Left ventricle myocardium inferior (tissue), 1 donor: Measurements from ENCODE around the gene RAP1B. TPM values are rescaled to one million over a fixed set of nuclear protein-coding genes. Genes with fewer than 3 reads are reported as not detected.
A peak's percentile ranks its signal among the peaks of the same experiment; 100 is the strongest.

Source experiments
- DNase-seq: peaks from one replicate; pipeline ENCODE4 v3.0.0-alpha.2; 2020
- H3K27ac ChIP-seq: fragments of 200-600 bp; replicated peaks from 2 replicates; pipeline ENCODE4 v1.8.0; 2021
- H3K27me3 ChIP-seq: fragments of 200-600 bp; 2 replicates; pipeline ENCODE4 v1.8.0; 2021; ENCODE audit warnings: low read depth
- H3K36me3 ChIP-seq: fragments of 200-600 bp; 2 replicates; pipeline ENCODE4 v1.8.0; 2021
- H3K4me1 ChIP-seq: fragments of 200-600 bp; 2 replicates; pipeline ENCODE4 v1.8.0; 2021
- H3K4me3 ChIP-seq: fragments of 200-600 bp; 2 replicates; pipeline ENCODE4 v1.8.0; 2021; ENCODE audit warnings: mild to moderate bottlenecking, moderate library complexity
- H3K9me3 ChIP-seq: fragments of 200-600 bp; replicated peaks from 2 replicates; pipeline ENCODE4 v1.8.0; 2021
- intact Hi-C: fragments of 100-400 bp; cut with micrococcal nuclease; formaldehyde crosslinking; loops from one replicate; pipeline ENCODE4 v1.11.0; 2022
- long read RNA-seq: library from polyadenylated mRNA; unstranded; transcript quantifications from one replicate; pipeline ENCODE4 v2.0.0, GENCODE V29; 2021
- total RNA-seq: library from RNA; stranded (reverse); fragmentation: NEBNext Ultra II Directional; extraction: Animal tissue kit (Norgen Biotek cat#: 25700); gene quantifications from one replicate; pipeline ENCODE4 v1.2.1, GENCODE V29; 2021
- TF ChIP-seq, protein P1 (sequence below): fragments of 200-600 bp; IDR thresholded peaks from 2 replicates; pipeline ENCODE4 v1.8.0; 2021; ENCODE audit warnings: antibody characterized with exemption, mild to moderate bottlenecking, borderline replicate concordance
- donor health status: DM: no; HTN: yes; CAD: no; lungs with severe emphysema.

Gene RAP1B
- total RNA-seq: 41.5 TPM
- long read RNA-seq, full-length matches to known transcripts: 46 of 50 reads
- long read RNA-seq, partial matches to known transcripts: 0 of 50 reads
- long read RNA-seq, other reads (novel, unspliced or antisense): 4 of 50 reads

DNA sequence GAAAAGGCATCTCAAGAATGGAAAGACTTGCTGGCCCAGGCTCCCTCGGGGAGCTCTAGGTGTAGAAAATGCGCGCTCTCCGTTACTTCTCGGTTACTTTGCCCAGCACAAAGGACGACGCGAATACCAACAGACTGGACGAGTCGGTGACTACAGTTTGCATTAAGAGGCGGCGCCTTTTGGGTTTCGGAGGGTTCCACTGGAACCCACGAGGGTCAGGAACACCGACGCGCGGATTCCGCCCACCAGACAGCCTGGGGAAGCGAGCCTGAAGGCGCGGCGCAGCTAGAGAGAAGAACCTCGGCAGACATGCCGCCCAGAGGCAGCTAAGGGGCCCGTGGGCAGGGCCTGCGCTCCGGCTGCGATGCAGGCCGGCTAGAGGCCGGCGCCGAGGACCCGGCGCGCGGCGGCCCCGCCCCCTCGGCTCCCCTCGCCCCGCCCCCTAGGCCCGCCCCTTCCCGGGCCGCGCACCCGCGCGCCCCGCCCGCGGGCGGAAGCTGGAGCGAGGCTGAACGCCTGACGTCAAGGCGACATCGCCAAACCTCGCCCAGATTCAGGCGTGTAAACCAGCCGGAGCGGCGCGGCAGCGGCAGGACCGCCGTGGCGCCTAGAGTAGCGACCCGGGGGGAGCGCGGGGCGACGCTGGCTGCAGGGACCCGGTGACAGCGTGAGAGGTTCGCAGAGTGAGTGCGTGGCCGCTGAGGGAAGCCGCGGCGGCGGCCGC lies at the start of gene RAP1B:
TSS of gene RAP1B (plus strand) at position 530 of the 724 bp plus-strand sequence. CDS start 37,826 bp downstream, outside the sequence.
- Histone ChIP-seq H3K9me3 (no peaks in the 10 kb centered on the region), H3K36me3 (no peaks in the 10 kb centered on the region), H3K27me3 (no peaks in the 10 kb centered on the region), H3K4me1 (peaks cover 48% of the 10 kb centered on the region), H3K27ac (peak within 1 kb of the TSS; percentile 95), H3K4me3 (peak within 1 kb of the TSS; percentile 82)
- intact Hi-C loops: loop anchor here (10.0 kb wide), 1 partner anchor 246 kb away; no protein-coding TSS in a partner anchor
- peak; percentile 88 for DNase-seq
- TF ChIP-seq, protein P1, sequence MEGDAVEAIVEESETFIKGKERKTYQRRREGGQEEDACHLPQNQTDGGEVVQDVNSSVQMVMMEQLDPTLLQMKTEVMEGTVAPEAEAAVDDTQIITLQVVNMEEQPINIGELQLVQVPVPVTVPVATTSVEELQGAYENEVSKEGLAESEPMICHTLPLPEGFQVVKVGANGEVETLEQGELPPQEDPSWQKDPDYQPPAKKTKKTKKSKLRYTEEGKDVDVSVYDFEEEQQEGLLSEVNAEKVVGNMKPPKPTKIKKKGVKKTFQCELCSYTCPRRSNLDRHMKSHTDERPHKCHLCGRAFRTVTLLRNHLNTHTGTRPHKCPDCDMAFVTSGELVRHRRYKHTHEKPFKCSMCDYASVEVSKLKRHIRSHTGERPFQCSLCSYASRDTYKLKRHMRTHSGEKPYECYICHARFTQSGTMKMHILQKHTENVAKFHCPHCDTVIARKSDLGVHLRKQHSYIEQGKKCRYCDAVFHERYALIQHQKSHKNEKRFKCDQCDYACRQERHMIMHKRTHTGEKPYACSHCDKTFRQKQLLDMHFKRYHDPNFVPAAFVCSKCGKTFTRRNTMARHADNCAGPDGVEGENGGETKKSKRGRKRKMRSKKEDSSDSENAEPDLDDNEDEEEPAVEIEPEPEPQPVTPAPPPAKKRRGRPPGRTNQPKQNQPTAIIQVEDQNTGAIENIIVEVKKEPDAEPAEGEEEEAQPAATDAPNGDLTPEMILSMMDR: no peak

DNA sequence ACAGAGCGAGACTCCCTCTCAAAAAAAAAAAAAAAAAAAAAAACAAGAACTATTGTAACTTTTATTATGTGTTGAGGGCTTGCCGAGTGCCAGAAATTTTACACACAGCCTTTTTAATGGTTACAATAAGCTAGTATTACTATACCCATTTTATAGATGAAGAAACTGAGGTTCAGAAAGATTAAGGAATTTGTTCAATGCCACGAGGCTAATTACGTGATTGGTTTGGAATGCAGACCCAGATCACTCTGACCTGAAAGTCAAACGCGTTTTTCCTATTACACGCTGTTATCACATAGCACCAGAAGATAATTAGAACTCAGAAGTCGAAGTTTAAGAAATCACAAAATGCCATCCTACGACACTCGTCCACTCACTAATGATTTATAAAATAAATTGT lies 48.9 kb upstream of the RAP1B start:
- TF ChIP-seq, protein P1: no peak
- no peak for DNase-seq
- peaks cover 13% of the 10 kb centered on the region for H3K4me1 ChIP-seq
- H3K9me3 ChIP-seq: no peaks in the 10 kb centered on the region
- no peak overlapping the region for H3K27ac ChIP-seq
- H3K4me3 ChIP-seq: no peak overlapping the region
- no peaks in the 10 kb centered on the region for H3K36me3 ChIP-seq
- intact Hi-C loops: no loop called here
- H3K27me3 ChIP-seq: no peaks in the 10 kb centered on the region

DNA sequence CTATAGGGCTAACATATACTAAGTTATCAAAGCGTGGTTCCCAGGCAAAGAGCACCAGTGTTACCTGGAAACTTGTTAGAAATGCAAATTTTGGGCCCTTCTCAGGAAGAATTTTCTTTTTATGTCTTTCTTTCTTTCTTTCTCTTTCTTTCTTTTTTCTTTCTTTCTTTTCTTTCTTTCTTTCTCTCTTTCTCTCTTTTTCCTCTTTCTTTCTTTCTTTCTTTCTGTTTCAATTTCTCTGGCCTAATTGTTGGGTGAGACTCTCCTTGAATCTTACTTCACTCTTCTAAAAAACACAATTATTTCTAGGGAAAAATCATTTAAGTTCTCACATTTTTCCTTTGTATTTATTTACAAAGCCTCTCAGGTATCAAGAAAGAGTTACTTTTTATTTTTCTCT lies 46.5 kb upstream of the RAP1B start:
- TF ChIP-seq, protein P1: no peak
- Histone ChIP-seq H3K9me3 (no peaks in the 10 kb centered on the region), H3K36me3 (no peaks in the 10 kb centered on the region), H3K27me3 (no peaks in the 10 kb centered on the region), H3K4me1 (peaks cover 13% of the 10 kb centered on the region), H3K4me3 (no peak overlapping the region), H3K27ac (no peak overlapping the region)
- DNase-seq: no peak
- intact Hi-C loops: no loop called here

DNA sequence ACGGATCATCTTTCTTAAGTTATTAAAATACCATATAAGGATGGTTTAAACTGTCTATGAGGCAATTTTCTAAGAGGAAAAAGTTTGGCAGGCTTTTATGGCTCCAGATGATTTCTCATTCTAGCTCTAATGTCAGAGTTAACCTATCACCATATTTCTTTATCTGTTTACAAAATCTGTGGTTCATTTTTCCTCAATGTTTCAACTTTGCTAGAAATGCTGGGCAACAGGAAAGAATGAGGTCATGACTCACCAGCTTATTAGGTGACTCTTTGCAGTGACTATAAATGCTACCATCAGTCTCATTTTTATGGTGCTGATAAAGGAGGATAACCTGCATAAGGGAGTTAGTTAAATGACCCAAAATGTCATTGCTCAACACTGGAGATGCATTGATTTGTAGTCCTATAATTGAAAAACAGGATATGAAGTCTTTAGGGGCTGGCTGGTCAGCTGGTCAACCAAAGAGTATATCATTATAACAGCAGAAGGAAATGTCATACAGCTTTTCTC lies 45.3 kb upstream of the RAP1B start:
- no peak overlapping the region for H3K27ac ChIP-seq
- TF ChIP-seq, protein P1: no peak
- DNase-seq: no peak
- no peaks in the 10 kb centered on the region for H3K9me3 ChIP-seq
- no peaks in the 10 kb centered on the region for H3K36me3 ChIP-seq
- no peaks in the 10 kb centered on the region for H3K27me3 ChIP-seq
- H3K4me1 ChIP-seq: peaks cover 3% of the 10 kb centered on the region
- H3K4me3 ChIP-seq: no peak overlapping the region
- intact Hi-C loops: no loop called here

DNA sequence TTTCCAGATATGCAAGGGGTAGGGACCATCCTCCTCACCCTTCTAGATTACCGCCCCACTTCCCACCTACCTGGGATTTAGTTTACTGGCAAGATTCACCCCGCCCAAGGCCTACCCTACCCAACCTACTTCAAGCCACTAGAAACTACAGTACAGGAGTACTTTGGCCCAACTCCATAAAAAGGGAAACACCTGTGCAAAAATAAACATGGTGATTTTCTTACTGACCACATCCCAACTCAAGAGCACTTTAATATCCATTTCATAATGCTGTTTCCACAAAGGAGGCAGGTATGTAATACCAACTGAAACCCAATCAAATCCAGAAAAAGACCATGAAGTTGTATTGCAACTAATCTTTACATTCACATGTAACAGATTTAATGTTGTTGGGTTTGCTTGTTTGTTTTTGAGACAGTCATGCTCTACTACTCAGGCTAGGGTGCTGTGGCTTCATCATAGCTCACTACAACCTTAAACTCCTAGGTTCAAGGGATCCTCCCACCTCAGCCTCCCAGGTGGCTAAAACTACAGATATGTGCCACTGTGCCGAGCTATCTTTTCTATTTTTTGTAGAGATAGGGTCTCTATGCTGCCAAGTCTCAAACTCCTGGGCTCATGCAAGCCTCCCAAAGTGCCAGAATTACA lies 41.7 kb upstream of the RAP1B start:
- Histone ChIP-seq H3K4me3 (no peak overlapping the region), H3K27ac (no peak overlapping the region), H3K27me3 (no peaks in the 10 kb centered on the region), H3K9me3 (no peaks in the 10 kb centered on the region), H3K36me3 (no peaks in the 10 kb centered on the region), H3K4me1 (no peaks in the 10 kb centered on the region)
- DNase-seq: no peak
- intact Hi-C loops: no loop called here
- TF ChIP-seq, protein P1: no peak
